HK-2 (cell line): Measurements from ENCODE around the gene LYSET.
"Not testable (repeated sequence)": the region's sequence is repeated elsewhere in the genome, so short reads cannot be mapped to it uniquely, and the experiment has no call there.

ENCODE experiments used
- DNase-seq: peaks from one replicate; pipeline ENCODE4 v3.0.0-alpha.2; 2018; ENCODE audit not compliant: unreplicated experiment

Gene LYSET, protein sequence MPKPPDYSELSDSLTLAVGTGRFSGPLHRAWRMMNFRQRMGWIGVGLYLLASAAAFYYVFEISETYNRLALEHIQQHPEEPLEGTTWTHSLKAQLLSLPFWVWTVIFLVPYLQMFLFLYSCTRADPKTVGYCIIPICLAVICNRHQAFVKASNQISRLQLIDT

DNA sequence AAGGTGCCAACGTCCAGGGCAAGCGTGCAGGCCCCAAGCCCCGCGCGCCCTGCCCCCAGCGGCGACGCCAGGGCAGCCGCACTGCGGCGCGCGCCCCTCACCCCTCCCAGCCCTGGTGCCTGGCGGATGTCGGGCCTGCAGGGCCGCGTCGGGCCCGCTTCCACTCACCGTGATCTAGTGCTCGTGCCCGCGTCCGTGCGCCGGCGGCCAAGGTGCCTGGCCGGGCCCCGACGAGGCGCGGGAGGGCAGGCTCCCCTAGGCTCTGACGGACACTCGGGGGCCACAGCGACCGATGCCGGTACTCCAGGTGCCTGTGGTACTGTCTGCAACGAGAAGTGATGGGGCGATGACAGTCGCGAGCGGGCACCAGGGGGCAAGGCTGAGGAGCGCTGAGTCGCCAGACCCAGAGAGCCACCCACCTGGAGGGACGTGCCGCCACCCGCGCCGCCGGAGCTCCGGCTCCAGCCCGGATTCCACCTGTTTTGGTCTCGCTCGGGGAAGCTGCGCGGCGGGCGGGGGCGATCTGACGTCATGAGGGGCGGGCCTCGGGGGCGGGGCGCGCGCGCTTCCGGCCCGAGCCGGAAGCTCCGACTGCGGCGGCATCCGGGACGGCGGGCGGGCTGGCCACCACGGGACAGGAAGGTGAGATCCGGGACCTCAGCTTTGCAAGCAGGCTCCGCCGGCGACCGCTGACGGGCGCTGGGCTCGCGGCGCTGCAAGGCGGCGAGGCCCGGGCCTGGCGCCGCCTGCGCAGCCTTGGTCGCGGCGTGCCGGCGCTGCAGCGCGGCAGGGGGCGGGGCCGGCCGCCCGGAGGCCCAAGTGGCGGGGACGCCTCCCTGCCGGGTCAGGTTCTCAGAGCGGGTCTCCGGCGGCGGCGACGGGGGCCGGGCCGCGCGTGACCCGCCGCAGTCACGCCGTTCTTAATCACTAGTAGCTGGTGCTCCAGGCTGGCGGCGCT lies at the start of gene LYSET, which contains the start of gene MOAP1:
TSS of gene LYSET (plus strand) at position 927 of the 958 bp plus-strand sequence. CDS start 89 bp downstream, outside the sequence.
TSS of gene MOAP1 (minus strand) at position 507 of the 958 bp plus-strand sequence. CDS start 655 bp downstream, outside the sequence.
- peak; percentile 89 for DNase-seq

DNA sequence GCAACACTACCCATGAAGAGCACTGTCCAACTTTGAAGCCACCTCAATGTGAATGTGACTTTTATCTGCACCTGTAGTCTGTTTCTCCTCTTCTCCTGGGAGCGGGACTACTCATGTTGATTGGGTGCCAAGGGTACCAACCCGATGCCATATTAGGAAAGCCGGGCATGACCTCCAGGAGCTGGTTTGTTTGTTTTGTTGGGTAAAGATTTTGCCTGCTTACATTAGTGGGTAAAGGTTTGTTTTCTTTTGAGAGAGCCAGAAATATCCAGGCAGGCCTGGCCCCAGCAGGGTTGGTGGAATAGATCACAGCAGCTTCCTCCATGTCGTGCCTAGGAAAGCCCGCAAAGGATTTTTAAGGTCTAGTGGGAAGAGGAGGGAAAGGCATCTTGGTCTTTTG lies 49.7 kb upstream of the LYSET start:
- DNase-seq: no peak

DNA sequence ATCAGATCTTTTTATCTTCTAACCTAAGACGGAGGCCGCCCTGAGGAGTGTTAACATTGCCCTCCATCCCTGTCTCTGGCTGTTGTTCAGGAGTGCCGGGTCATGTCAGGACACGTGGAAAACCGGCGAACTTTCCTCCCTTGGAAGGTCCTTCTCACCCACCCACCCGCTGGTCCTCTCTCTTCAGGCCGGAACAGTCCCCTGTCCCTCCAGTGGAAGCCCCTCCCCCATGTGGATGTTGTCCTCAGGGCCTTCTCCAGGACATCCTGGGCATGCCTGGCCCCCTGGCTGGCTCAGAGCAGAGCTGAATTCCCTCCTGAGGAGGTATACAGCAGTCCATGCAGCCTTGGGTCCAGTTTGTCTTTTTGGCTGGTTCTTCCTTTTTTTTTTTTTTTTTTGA lies 49.1 kb upstream of the LYSET start:
- DNase-seq: no peak

DNA sequence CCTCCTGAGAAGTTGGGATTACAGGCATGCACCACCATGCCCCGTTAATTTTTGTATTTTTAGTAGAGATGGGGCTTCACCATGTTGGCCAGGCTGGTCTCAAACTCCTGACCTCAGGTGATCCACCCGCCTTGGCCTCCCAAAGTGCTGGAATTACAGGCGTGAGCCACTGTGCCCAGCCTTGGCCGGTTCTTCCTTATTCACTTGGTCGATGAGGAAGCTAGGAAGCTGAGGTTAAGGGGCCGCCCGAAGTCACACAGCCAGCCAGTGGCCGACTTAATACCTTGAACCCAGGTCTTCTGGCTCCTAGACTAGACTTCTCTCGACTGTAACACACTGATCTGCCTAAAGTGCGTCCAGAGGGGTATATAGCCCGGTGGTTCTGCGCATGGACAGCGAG lies 48.6 kb upstream of the LYSET start:
- not testable (repeated sequence) for DNase-seq

DNA sequence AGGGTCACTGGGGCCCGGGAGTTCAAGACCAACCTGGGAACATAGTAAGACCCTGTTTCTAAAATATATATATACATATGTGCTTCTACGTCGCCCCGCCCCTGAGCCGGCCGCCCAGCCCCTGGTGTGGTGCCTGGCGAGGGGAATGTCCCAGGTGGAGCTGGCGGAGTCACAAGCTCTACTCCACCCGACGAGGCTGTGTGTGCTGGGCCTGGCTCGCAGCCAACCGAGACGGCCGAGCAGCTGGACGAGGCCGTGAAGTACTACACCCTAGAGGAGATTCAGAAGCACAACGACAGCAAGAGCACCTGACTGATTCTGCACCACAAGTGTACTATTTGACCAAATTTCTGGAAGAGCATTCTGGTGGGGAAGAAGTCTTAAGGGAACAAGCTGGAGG lies 47.3 kb upstream of the LYSET start:
- DNase-seq: no peak

DNA sequence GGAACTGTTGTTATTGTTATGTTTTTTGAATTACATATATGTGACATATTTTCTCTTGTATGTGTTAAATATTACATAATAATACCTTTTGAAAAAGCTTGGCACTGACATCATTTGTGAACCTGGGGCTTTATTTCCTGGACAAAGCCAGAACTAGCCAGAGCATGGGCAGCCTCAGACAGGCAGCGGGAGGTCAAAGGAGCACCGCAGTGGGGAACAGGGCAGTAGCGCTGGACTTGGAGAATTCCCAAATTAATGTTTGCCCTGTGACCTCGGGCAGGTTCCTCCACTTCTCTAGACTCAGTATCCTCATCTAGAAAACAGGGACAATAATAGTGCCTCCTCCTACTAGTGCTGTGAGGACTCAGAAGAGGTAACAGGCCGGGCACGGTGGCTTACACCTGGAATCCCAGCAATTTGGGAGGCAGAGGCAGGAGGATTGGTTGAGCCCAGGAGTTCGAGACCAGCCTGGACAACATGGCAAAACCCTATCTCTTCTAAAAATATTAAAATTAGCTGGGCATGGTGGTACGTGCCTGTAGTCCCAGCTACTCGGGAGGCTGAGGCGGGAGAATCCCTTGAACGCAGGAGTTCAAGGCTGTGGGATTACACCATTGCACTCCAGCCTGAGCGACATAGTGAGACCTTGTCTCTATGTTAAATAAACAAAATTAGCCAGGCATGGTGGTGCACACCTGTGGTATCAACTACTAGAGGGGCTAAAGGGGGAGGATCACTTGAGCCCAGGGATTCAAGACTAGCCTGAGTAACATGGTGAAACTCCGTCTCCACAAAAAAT lies 42.1 kb upstream of the LYSET start:
- DNase-seq: no peak

DNA sequence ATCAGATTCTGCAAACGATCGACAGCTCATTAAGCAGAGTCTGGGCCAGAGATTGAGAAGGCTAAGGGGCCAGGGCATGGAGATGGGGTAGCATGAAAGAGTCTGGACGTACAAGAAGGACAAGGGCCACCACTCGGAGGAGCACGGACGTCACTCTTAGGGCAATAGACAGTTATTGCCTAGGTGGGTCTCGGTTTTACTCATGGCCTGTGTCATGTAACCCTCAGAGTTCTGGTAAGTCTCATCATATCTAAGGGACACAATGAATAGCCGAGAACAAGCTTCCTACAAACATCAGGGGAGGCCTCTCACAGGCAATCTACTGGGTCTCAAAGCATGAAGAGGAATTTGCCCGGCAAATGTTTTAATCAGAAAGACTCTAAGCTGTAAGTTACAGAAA lies 39.0 kb upstream of the LYSET start:
- DNase-seq: no peak

DNA sequence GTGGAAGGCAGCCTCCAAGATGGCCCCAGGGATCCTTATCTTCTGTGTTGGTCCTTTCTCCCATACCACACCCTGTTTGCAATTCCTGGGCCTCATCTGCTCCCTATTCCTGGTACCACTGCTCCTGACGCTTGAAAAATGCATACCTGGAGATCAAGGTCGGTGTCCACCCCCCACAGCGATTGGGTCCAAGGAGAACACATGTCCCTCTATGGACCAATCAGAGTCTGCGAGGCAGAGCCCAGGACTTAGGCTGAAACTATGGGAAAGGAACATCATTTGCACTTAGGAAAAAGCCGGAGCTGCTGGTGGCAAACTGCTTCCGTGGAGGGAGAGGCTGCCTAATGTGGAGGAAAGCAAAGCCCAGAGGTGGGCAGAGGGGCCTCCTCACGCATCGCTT lies 36.1 kb upstream of the LYSET start:
- DNase-seq: no peak

DNA sequence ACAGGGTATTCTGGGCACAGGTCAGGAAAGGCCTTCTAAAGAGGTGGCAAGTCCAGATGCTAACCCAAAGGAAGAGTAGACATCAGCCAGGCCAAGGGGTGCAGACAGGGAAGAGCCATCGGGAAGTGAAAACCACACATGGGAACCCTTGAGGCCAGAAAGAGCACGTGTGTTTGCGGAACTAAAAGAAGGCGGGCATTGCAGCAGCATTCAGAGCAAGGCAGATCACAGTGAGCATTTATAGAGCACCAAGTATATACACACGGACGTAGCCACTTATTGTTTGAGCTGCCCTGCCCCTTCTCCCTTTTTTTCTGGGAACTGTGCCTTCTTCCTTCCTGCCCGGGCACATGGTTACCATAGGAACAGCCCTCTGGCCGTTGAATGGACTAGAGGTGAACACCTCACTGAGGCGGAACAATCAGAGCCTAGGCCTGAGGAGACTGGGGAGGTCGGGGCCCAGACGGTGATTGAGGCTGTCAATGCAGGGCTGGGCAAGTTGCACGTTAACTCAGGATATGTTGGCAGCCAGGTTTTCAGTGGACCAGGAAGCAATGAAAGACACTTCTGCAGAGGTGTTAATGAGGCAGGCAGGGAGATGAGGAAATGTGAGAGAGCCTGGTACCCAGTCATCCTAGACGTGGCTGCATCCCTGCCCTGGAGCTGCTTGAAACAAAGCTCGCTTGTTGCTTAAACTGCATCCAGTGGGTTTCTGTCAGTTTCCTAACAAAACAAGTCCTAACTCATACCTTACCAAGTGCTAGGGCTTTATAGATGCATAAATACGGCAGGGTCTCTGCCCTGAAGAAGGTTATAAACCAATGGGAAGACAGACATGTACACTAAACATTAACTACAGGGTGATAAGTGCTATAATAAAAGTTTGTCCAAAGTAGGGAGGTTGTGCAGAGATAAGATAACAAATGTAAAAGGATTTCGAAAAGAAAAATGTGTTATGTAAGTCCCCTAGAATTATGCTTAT lies 34.6 kb upstream of the LYSET start:
- DNase-seq: peak; percentile 45

DNA sequence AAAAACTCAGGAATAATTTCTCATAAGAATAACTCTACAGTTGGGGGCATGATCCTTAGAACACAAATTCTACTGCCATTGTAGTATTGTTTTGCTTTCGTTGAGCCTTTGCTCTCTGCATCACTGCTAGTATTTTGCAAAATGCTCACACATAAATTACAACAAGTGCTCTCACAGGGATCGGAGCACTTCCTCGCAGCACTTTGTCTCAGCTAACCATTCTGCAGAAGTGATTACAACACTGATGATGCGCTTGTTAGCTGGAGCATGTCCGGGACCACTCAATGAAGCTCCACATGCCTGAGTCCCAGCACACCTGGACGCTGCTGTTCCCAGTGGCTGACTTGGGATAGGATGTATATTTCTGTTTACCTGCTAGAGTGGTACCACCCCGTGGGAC lies 32.0 kb upstream of the LYSET start:
- no peak for DNase-seq

DNA sequence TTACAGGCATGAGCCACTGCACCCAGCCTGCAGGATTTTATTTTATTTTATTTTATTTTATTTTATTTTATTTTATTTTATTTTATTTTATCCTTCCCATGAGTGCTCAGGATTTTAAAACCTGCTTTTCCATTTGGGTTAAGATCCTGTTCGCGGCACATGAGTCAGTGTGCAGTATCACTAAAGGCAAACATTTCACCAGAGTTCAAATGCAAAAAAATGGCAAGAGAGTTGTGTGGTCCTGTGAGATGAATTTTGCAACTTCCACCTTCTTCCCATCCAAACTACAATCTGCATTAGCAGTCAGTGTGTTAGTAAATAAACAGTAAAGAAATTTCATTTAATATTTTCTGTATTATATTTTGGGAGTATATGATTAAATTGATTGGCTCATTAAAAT lies 29.4 kb upstream of the LYSET start:
- no peak for DNase-seq

DNA sequence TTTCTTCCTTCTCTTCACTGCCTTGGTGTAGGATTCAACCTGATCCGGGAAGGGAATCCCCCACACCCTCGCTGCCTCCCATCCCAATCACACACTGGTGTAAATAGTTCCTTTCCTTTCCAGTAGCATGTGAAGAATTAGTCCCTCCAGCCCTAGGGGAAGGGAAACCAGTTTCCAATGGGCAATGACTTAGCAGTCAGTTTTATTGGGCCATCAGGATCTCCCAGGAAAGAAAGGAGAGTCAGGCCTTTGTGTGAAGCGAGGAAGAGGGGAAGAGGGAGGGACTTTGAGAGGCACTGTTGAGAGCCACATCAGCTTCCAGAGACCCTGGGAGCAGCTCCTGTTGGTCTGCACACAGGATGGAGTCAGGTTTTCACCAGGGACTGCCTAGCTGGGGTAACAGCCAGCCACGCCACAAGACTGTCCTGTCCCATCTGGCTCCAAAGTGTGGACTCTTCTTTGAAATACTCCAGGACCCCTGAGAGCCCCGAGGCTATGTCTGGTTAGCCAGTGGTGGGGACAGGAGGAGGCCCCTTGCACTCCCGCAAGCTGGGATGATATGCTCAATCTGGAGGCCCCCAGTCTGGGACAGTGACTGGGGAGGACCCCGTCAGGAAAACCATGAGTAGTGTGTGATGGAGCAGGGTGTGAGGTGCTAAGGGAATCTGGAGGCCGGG lies 28.3 kb upstream of the LYSET start:
- DNase-seq: no peak

DNA sequence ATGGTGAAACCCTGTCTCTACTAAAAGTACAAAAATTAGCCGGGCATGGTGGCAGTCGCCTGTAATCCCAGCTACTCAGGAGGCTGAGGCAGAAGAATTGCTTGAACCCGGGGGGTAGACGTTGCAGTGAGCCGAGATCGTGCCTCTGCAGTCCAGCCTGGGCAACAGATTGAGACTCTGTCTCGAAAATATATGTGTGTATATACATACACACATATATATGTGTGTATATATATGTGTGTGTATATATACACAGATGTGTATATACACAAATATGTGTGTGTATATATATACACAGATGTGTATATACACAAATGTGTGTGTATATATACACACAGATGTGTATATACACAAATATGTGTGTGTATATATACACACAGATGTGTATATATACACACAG lies 26.8 kb upstream of the LYSET start:
- not testable (repeated sequence) for DNase-seq

DNA sequence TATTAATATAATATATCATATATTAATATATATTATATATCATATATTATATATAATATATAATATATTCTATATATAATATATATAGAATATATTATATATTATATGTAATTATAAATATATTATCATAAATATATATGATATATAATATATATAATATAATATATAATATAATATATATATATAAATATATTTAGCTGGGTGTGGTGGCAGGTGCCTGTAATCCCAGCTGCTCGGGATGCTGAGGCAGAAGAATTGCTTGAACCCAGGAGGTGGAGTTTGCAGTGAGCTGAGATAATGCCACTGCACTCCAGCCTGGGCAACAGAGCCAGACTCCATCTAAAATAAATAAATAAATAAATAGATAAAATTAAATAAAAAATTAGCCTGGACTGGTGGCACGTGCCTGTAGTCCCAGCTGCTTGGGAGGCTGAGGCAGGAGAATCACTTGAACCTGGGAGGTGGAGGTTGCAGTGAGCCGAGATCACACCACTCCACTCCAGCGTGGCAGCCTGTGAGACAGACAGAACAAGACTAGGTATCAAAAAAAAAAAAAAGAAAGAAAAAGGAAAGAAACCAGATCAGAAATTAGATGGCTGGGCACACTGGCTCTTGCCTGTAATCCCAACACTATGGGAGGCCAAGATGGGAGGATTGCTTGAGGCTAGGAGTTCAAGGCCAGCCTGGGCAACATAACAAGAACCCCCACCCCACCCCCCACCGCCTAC lies 25.3 kb upstream of the LYSET start:
- DNase-seq: not testable (repeated sequence)

DNA sequence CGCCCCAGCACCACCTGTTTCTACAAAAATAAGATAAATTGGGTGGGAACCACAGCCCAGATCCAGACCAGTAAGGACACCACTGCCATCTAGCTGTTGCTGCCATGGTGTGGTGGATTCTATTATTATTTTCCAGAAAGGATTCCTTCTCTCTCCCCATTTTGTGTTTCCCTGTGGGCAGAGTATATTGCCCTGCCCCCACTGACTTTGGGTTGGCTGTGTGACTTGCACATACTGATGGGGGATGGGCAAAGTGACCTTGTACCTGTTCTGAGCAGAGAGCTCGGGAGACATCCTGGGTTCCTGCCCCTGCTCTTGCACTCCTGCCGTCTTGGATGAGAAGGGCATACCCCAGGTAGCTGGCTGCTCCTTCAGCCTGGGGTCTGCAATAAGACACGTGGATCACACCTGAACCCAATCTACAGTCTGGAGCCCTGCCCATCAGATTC lies 24.7 kb upstream of the LYSET start:
- no peak for DNase-seq

DNA sequence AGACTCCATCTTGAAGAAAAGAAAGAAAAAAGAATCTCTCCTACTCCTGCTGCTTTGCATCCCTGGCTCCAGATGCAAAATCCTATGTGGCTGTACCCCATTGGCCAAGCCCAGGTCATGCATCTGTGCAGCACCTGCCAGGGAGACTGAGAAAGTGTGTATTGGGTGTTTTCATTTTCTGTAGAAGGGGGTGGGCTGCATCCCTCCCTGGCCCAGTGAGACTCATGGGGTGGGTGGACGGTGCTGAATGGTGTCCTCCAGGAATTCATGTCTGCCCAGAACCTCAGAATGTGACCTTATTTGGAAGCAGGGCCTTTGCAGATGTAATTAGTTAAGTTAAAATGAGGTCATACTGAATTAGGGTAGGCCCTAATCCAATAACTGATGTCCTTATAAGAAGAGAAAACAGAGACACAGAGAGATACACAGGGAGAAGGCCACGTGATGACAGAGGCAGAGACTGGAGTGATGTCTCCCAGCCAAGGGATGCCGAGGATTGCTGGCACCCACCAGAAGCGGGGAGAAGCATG lies 23.6 kb upstream of the LYSET start:
- no peak for DNase-seq

DNA sequence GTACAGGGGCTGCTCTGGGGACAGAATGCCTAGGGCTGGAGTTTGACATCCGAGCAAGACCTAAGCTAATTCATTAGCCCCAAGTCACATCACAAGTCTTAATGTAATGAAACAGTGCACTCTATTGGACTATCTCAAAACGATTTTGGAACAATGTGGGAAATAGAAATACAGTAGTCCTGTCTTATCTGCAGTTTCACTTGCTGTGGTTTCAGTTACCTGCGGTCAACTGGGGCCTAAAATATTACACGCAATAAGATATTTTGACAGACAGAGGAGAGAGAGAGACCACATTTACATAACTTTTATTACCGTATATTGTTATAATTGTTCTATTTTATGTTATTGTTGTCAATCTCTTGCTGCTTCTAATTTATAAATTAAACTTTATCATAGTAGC lies 21.6 kb upstream of the LYSET start:
- DNase-seq: no peak

DNA sequence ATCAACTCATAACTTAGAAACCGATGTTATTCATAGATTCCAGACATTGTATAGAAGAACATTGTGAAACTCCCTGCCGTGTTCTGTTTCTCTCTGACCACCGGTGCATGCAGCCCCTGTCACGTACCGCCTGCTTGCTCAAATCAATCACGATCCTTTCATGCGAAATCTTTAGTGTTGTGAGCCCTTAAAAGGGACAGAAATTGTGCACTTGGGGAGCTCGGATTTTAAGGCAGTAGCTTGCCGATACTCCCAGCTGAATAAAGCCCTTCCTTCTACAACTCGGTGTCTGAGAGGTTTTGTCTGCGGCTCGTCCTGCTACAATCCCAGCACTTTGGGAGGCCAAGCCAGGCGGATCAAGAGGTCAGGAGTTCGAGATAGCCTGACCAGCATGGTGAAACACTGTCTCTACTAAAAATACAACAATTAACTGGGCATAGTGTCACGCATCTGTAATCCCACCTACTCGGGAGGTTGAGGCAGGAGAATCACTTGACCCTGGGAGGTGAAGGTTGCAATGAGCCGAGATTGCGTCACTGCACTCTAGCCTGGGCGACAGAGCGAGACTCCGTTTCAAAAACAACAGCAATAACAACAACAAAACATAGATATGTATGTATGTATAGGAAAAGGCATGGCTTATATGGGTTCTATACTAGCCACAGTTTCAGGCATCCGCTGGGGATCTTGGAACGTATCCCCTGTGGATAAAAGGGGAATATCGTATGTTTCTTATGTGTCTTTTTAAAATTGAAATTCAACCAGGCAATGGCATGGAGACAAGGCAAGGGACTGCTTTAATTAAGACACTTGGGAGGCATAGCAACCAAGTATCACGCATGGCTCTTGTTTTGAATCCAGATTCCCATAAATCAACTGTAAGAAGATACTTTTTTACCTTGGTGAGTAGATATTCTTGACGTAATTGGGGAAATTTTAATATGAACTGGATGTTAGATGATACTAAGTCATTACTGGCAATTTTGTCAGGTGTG lies 19.5 kb upstream of the LYSET start:
- not testable (repeated sequence) for DNase-seq
